ENCODE measurements around the gene ENPP3. TPM values are rescaled to one million over a fixed set of nuclear protein-coding genes. Genes with fewer than 3 reads are reported as not detected.

The ENPP3 gene
- total RNA-seq, 1 experiment from 2014 or later = 0.45 TPM

DNA sequence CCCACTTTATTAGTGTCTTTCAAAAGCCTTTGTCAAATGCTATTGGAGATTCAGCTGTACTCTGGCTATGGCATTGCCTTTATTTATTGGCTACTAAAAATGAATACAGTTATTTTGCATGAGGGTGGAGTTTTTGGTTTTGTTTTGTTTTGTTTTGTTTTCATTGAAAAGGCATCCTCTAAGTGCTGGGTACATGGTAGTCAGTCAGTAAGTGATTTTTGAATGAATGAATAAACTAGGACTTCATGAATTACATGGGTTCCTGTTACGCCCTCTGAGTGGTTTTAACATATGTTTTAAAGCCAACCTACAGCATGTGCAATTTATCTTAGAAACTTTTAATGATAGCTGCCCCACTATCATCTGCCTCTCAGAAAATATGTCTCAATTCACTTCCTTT is 131.9 kb downstream of the ENPP3 start:
- DNase-seq (ENCODE audit: low spot score) = no peak
- no TSS peak for BruUV-seq (replicated peaks)
- intact Hi-C loops (cut with micrococcal nuclease; ENCODE audit: unreplicated experiment) = no loop called here
- CTCF ChIA-PET = no interaction called here
- Histone ChIP-seq H3K27me3 (replicated peaks; ENCODE audit: insufficient read depth, low read depth, low read length, poor library complexity) (no peaks in the 10 kb centered on the region), H3K27ac (ENCODE audit: low read depth, low read length, poor library complexity, severe bottlenecking) (no peak overlapping the region), H3K4me1 (ENCODE audit: insufficient read depth, low read length, poor library complexity, severe bottlenecking) (peaks cover 21% of the 10 kb centered on the region), H3K9me3 (ENCODE audit: low read depth, low read length, poor library complexity, severe bottlenecking) (no peaks in the 10 kb centered on the region), H3K4me3 (ENCODE audit: low read depth, low read length, poor library complexity, severe bottlenecking) (no peak overlapping the region), H3K36me3 (ENCODE audit: insufficient read depth, low read length, poor library complexity, severe bottlenecking) (no peaks in the 10 kb centered on the region)
- POLR2A ChIA-PET (ENCODE audit: low non-redundant PET) = no interaction called here
- TF ChIP-seq, protein P1, sequence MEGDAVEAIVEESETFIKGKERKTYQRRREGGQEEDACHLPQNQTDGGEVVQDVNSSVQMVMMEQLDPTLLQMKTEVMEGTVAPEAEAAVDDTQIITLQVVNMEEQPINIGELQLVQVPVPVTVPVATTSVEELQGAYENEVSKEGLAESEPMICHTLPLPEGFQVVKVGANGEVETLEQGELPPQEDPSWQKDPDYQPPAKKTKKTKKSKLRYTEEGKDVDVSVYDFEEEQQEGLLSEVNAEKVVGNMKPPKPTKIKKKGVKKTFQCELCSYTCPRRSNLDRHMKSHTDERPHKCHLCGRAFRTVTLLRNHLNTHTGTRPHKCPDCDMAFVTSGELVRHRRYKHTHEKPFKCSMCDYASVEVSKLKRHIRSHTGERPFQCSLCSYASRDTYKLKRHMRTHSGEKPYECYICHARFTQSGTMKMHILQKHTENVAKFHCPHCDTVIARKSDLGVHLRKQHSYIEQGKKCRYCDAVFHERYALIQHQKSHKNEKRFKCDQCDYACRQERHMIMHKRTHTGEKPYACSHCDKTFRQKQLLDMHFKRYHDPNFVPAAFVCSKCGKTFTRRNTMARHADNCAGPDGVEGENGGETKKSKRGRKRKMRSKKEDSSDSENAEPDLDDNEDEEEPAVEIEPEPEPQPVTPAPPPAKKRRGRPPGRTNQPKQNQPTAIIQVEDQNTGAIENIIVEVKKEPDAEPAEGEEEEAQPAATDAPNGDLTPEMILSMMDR (conservative IDR thresholded peaks at IDR 0.05; ENCODE audit: low read depth, low read length) = no peak
- no peak for TF ChIP-seq EZH2 (IDR thresholded peaks at IDR 0.05; ENCODE audit: borderline replicate concordance, low read depth, low read length, poor library complexity, severe bottlenecking)

DNA sequence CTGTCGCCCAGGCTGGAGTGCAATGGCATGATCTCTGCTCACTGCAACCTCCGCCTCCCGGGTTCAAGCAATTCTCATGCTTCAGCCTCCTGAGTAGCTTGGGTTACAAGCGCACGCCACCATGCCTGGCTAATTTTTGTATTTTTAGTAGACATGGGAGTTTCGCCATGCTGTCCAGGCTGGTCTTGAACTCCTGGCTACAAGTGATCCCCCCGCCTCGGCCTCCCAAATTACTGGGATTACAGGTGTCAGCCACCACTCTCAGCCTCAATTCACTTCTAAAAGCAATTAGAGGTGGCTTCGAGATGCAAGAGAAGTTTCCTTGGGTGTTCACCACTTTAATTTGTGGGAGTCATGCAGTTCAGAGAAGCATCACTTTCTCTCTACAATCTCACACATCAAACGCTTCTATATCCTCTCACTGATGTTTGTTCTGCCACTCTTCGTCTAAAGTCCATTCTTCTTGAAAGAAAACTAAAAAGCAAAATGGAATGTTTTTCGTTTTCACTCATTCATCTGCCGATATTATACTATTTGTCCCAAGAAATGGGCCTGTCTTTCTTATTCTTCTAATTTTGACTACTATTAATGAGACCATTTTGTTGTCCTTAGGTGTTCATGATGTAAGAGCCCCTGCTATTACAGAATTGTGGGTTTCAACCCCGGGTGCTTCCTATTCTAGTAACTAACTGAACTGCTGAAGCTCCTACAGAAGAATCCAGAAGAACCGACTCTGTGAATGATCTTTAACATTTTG is 132.5 kb downstream of the ENPP3 start:
- H3K9me3 ChIP-seq (ENCODE audit: low read depth, low read length, poor library complexity, severe bottlenecking) = no peaks in the 10 kb centered on the region
- H3K36me3 ChIP-seq (ENCODE audit: insufficient read depth, low read length, poor library complexity, severe bottlenecking) = no peaks in the 10 kb centered on the region
- POLR2A ChIA-PET (ENCODE audit: low non-redundant PET) = no interaction called here
- H3K4me1 ChIP-seq (ENCODE audit: insufficient read depth, low read length, poor library complexity, severe bottlenecking) = peaks cover 15% of the 10 kb centered on the region
- intact Hi-C loops (cut with micrococcal nuclease; ENCODE audit: unreplicated experiment) = no loop called here
- CTCF ChIA-PET = no interaction called here
- no peak for DNase-seq (ENCODE audit: low spot score)
- no peak overlapping the region for H3K4me3 ChIP-seq (ENCODE audit: low read depth, low read length, poor library complexity, severe bottlenecking)
- H3K27ac ChIP-seq (ENCODE audit: low read depth, low read length, poor library complexity, severe bottlenecking) = no peak overlapping the region
- BruUV-seq (replicated peaks) = no TSS peak
- no peak for TF ChIP-seq EZH2 (IDR thresholded peaks at IDR 0.05; ENCODE audit: borderline replicate concordance, low read depth, low read length, poor library complexity, severe bottlenecking)
- TF ChIP-seq, protein P1 (conservative IDR thresholded peaks at IDR 0.05; ENCODE audit: low read depth, low read length) = no peak
- no peaks in the 10 kb centered on the region for H3K27me3 ChIP-seq (replicated peaks; ENCODE audit: insufficient read depth, low read depth, low read length, poor library complexity)

DNA sequence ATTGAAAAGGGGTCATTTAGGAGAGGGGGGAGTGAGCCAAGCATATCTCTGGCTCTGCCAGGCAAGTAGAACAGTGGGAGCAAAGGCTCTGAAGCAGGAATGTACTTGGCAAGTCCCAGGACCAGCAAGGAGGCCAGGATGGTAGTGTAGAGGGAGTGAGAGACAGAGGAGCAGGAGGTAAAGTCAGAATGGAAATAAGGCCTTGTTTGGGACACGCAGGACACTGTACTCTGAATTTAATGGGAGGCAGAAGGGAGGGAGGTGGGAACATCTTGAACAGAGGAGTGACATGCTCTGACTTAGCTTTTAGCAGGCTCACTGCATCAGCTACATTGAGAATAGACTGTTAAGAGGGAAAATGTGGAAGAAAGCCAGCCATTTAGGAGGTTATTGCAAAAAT is 133.7 kb downstream of the ENPP3 start:
- DNase-seq (ENCODE audit: low spot score) = no peak
- H3K27ac ChIP-seq (ENCODE audit: low read depth, low read length, poor library complexity, severe bottlenecking) = no peak overlapping the region
- ChIA-PET POLR2A (ENCODE audit: low non-redundant PET) (no interaction called here), CTCF (no interaction called here)
- no peaks in the 10 kb centered on the region for H3K9me3 ChIP-seq (ENCODE audit: low read depth, low read length, poor library complexity, severe bottlenecking)
- no peak overlapping the region for H3K4me3 ChIP-seq (ENCODE audit: low read depth, low read length, poor library complexity, severe bottlenecking)
- no peaks in the 10 kb centered on the region for H3K36me3 ChIP-seq (ENCODE audit: insufficient read depth, low read length, poor library complexity, severe bottlenecking)
- H3K4me1 ChIP-seq (ENCODE audit: insufficient read depth, low read length, poor library complexity, severe bottlenecking) = peaks cover 4% of the 10 kb centered on the region
- TF ChIP-seq, protein P1 (conservative IDR thresholded peaks at IDR 0.05; ENCODE audit: low read depth, low read length) = no peak
- no peak for TF ChIP-seq EZH2 (IDR thresholded peaks at IDR 0.05; ENCODE audit: borderline replicate concordance, low read depth, low read length, poor library complexity, severe bottlenecking)
- H3K27me3 ChIP-seq (replicated peaks; ENCODE audit: insufficient read depth, low read depth, low read length, poor library complexity) = no peaks in the 10 kb centered on the region
- intact Hi-C loops (cut with micrococcal nuclease; ENCODE audit: unreplicated experiment) = no loop called here
- BruUV-seq (replicated peaks) = no TSS peak

Data from A673 (cell line).